Activated naive CD8-positive, alpha-beta T cell treated with anti-CD3 and anti-CD28 coated beads for 36 hours (primary cell): ENCODE results near the gene MOSPD3. TPM values are rescaled to one million over a fixed set of nuclear protein-coding genes. Genes with fewer than 3 reads are reported as not detected.

Experiments
- DNase-seq: peaks from one replicate; pipeline ENCODE4 v3.0.0; 2021
- H3K27ac Mint-ChIP-seq: one replicate; pipeline ENCODE4 v1.8.0; 2022; ENCODE audit warnings: mild to moderate bottlenecking, moderate library complexity, mixed read lengths
- H3K27me3 Mint-ChIP-seq: one replicate; pipeline ENCODE4 v1.8.0; 2022; ENCODE audit warnings: mild to moderate bottlenecking, mixed read lengths
- H3K36me3 Mint-ChIP-seq: one replicate; pipeline ENCODE4 v1.8.0; 2021; ENCODE audit warnings: mild to moderate bottlenecking, mixed read lengths
- H3K4me1 Mint-ChIP-seq: one replicate; pipeline ENCODE4 v1.8.0; 2021; ENCODE audit warnings: mixed read lengths
- H3K4me3 Mint-ChIP-seq: one replicate; pipeline ENCODE4 v1.8.0; 2022; ENCODE audit warnings: mild to moderate bottlenecking, moderate library complexity, mixed read lengths
- H3K9me3 Mint-ChIP-seq: one replicate; pipeline ENCODE4 v1.8.0; 2022; ENCODE audit warnings: mixed read lengths
- total RNA-seq, 2 experiments: library from RNA; stranded (reverse); gene quantifications; one replicate each; pipeline ENCODE4 v1.2.3, GENCODE V29; 2021

The MOSPD3 gene
- total RNA-seq, 2 experiments from 2014 or later, result 9.7 to 10.0 TPM

GRCh38 chr7:100572949-100573675 lies 39.2 kb upstream of the MOSPD3 start:
- Mint-ChIP-seq H3K4me3 (no peak overlapping the region), H3K27me3 (no peaks in the 10 kb centered on the region), H3K9me3 (no peaks in the 10 kb centered on the region), H3K4me1 (peaks cover 23% of the 10 kb centered on the region), H3K27ac (no peak overlapping the region), H3K36me3 (peaks cover 5% of the 10 kb centered on the region)
- no peak for DNase-seq

GRCh38 chr7:100573691-100574361 lies 38.5 kb upstream of the MOSPD3 start, which contains the start of gene SAP25:
SAP25 (minus strand) TSS chr7:100573900; CDS start chr7:100573742, 158 bp downstream.
- Mint-ChIP-seq H3K27ac (no peak within 1 kb of the TSS), H3K36me3 (peaks cover 5% of the 10 kb centered on the region)

GRCh38 chr7:100574362-100575205 lies 37.8 kb upstream of the MOSPD3 start:
- Mint-ChIP-seq H3K27ac (no peak overlapping the region), H3K4me1 (peaks cover 12% of the 10 kb centered on the region), H3K9me3 (no peaks in the 10 kb centered on the region), H3K36me3 (peaks cover 7% of the 10 kb centered on the region), H3K4me3 (no peak overlapping the region), H3K27me3 (no peaks in the 10 kb centered on the region)
- no peak for DNase-seq

More at GRCh38 chr7:100573691-100574361, 38.5 kb upstream of the MOSPD3 start, which contains the start of gene SAP25:
- H3K4me3 Mint-ChIP-seq, result no peak within 1 kb of the TSS
- no peaks in the 10 kb centered on the region for H3K9me3 Mint-ChIP-seq
- DNase-seq, result no peak
- peaks cover 19% of the 10 kb centered on the region for H3K4me1 Mint-ChIP-seq
- H3K27me3 Mint-ChIP-seq, result no peaks in the 10 kb centered on the region

GRCh38 chr7:100575206-100575631 lies 37.1 kb upstream of the MOSPD3 start:
- no peak for DNase-seq
- Mint-ChIP-seq H3K27ac (no peak overlapping the region), H3K36me3 (peaks cover 9% of the 10 kb centered on the region), H3K9me3 (no peaks in the 10 kb centered on the region), H3K27me3 (no peaks in the 10 kb centered on the region), H3K4me1 (peaks cover 11% of the 10 kb centered on the region), H3K4me3 (no peak overlapping the region)

- Mint-ChIP-seq H3K4me1 (peaks cover 11% of the 10 kb centered on the region), H3K27me3 (no peaks in the 10 kb centered on the region), H3K27ac (no peak overlapping the region), H3K9me3 (no peaks in the 10 kb centered on the region), H3K36me3 (peaks cover 9% of the 10 kb centered on the region), H3K4me3 (no peak overlapping the region)
- DNase-seq, result no peak
These were observed 36.5 kb upstream of the MOSPD3 start for GRCh38 chr7:100575746-100576383.

- peaks cover 8% of the 10 kb centered on the region for H3K4me1 Mint-ChIP-seq
- no peaks in the 10 kb centered on the region for H3K27me3 Mint-ChIP-seq
- H3K9me3 Mint-ChIP-seq, result no peaks in the 10 kb centered on the region
- no peak overlapping the region for H3K4me3 Mint-ChIP-seq
- peaks cover 9% of the 10 kb centered on the region for H3K36me3 Mint-ChIP-seq
- DNase-seq, result no peak
- H3K27ac Mint-ChIP-seq, result no peak overlapping the region
These were observed 35.9 kb upstream of the MOSPD3 start for GRCh38 chr7:100576384-100576993.

DNA sequence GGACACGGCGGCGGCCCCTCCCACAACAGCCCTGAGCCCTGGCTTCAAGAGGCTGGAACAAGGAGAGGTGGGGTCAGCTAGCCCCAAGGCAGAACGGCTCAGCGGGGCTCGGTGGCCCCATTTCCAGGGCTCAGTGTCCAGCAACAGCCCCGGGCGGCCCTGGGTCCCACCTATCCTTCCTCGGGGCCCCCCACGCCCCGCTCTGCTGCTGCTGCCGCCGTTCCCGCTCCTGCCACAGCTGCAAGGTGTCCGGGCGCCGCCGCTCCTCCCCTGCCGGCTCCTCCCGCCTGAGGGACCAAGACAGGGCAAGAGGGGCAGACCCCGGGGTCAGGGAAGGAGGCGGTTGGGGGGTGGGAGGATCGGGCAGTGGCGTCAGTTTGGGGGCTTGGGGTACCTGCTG lies 35.2 kb upstream of the MOSPD3 start:
- Mint-ChIP-seq H3K36me3 (peaks cover 9% of the 10 kb centered on the region), H3K9me3 (no peaks in the 10 kb centered on the region), H3K4me1 (peaks cover 2% of the 10 kb centered on the region), H3K27ac (no peak overlapping the region), H3K27me3 (no peaks in the 10 kb centered on the region), H3K4me3 (no peak overlapping the region)
- no peak for DNase-seq

- Mint-ChIP-seq H3K9me3 (no peaks in the 10 kb centered on the region), H3K27me3 (no peaks in the 10 kb centered on the region), H3K27ac (no peak overlapping the region), H3K4me1 (peaks cover 4% of the 10 kb centered on the region), H3K36me3 (peaks cover 9% of the 10 kb centered on the region), H3K4me3 (no peak overlapping the region)
- DNase-seq, result no peak
These were observed 34.8 kb upstream of the MOSPD3 start for GRCh38 chr7:100577507-100577906.

DNA sequence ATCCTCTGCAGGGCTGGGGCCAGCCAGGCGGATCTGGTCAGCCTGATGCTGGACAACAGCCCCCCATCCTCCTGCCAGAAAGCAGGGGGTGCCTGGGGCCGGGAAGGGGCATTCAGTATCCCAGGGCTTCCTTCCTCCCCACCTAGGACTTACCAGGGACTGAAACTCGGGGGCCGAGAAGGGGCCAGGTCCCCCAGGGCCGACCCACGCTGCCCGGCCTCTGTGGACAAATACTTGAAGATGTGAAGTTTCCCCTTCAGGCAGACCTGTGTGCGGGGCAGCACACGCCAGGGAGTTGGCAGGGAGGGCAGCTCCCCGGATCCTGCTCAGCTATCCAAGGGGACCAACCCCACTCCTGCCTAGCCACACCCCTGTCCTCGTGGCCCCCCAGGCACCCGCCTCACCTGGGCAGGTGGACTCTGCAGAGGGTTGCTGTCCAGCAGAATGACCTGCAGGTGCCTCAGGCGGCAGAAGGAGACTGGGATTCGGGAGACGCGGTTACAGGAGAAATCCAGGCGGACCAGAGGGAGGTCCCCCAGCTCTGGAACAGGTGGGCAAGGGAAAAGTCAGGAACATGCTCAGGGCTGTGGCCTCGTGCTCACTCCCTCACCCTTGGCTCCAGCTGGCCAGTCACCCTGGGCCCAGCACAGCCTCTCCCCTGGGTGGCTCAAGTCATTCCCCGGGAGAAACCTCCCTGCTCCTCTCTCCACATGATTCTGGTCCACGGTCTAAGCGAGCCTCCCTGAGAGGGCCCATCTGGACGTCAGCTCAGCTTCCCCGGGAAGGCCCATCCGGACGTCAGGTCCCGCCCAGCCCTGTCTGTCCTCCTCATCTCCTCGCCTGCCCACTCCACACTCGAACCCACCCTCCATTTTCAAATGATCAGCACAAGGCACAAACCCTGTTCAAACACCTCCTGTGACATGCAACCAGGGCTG lies 33.8 kb upstream of the MOSPD3 start:
- H3K4me1 Mint-ChIP-seq, result peaks cover 10% of the 10 kb centered on the region
- no peak for DNase-seq
- no peaks in the 10 kb centered on the region for H3K9me3 Mint-ChIP-seq
- no peak overlapping the region for H3K4me3 Mint-ChIP-seq
- no peak overlapping the region for H3K27ac Mint-ChIP-seq
- peaks cover 9% of the 10 kb centered on the region for H3K36me3 Mint-ChIP-seq
- H3K27me3 Mint-ChIP-seq, result no peaks in the 10 kb centered on the region

GRCh38 chr7:100580466-100581283 lies 31.7 kb upstream of the MOSPD3 start:
- H3K4me1 Mint-ChIP-seq, result peaks cover 21% of the 10 kb centered on the region
- H3K9me3 Mint-ChIP-seq, result no peaks in the 10 kb centered on the region
- no peak for DNase-seq
- no peak overlapping the region for H3K27ac Mint-ChIP-seq
- H3K27me3 Mint-ChIP-seq, result no peaks in the 10 kb centered on the region
- no peak overlapping the region for H3K4me3 Mint-ChIP-seq
- H3K36me3 Mint-ChIP-seq, result peaks cover 7% of the 10 kb centered on the region

- H3K36me3 Mint-ChIP-seq, result peaks cover 4% of the 10 kb centered on the region
- H3K4me3 Mint-ChIP-seq, result peak overlapping the region; percentile 38
- no peak for DNase-seq
- no peaks in the 10 kb centered on the region for H3K9me3 Mint-ChIP-seq
- peak overlapping the region; percentile 96 for H3K27ac Mint-ChIP-seq
- H3K4me1 Mint-ChIP-seq, result peaks cover 21% of the 10 kb centered on the region
- peaks cover 3% of the 10 kb centered on the region for H3K27me3 Mint-ChIP-seq
These were observed 30.2 kb upstream of the MOSPD3 start for GRCh38 chr7:100582041-100582579.

GRCh38 chr7:100582650-100583049 lies 29.7 kb upstream of the MOSPD3 start:
- peak overlapping the region; percentile 96 for H3K27ac Mint-ChIP-seq

More at GRCh38 chr7:100582650-100583049, 29.7 kb upstream of the MOSPD3 start:
- peak overlapping the region; percentile 91 for H3K4me3 Mint-ChIP-seq
- no peaks in the 10 kb centered on the region for H3K9me3 Mint-ChIP-seq
- no peak for DNase-seq
- H3K27me3 Mint-ChIP-seq, result peaks cover 3% of the 10 kb centered on the region
- peaks cover 21% of the 10 kb centered on the region for H3K4me1 Mint-ChIP-seq
- peaks cover 4% of the 10 kb centered on the region for H3K36me3 Mint-ChIP-seq
